ENCODE data around the gene FGD2. TPM values are rescaled to one million over a fixed set of nuclear protein-coding genes. Genes with fewer than 3 reads are reported as not detected.

The FGD2 gene
- total and polyA plus RNA-seq, 2 of the 8 experiments (the other 6 are each of a cell fraction or from before 2014, with no cell fraction given): 0.12 to 0.32 TPM

DNA sequence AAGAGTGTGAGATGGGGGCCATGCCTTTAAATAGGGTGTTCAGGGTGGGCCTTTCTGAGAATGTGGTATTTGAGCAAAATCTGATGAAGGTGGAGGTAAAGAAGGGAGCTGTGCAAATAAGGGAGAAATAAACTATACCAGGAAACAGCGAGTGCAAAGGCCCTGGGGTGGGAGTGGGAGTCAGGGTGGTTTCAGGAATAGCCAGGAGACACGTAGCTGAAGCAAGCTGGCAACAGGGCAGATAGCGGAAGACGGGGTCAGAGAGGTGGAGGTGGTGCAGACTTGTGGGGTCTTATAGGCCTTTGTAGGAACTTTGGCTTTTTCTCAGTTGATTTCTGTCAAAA is 51.6 kb downstream of the FGD2 start:
- no peaks in the 10 kb centered on the region for H3K23me2 ChIP-seq (ENCODE audit: low read depth, low read length)
- no peak overlapping the region for H3K27ac ChIP-seq (ENCODE audit: low read depth, low read length)
- WGBS, 2 experiments (ENCODE audit: extremely low coverage in 1 of 2, insufficient coverage in 1 of 2, insufficient read length in 1 of 2, insufficient replicate concordance in 2 of 2, low coverage in 1 of 2, low lambda C conversion rate in 2 of 2, missing lambda C conversion rate in 1 of 2): 94% methylated on average over 4 of the region's 4 CpGs; no CpG with 5 or more reads in 1 of the 2 experiments
- peak overlapping the region; percentile 61; the same call in 1 of the 2 replicates for H2BK15ac ChIP-seq (ENCODE audit: low read length)
- no peaks in the 10 kb centered on the region for H3K9me3 ChIP-seq (ENCODE audit: insufficient read depth in 2 of 2, low read depth in 1 of 2, low read length in 1 of 2)
- H2AK5ac ChIP-seq (ENCODE audit: low read depth, low read length): peak overlapping the region; percentile 75; the same call in 1 of the 2 replicates
- FAIRE-seq (no peak), DNase-seq (ENCODE audit: low read depth in 1 of 2, low spot score in 2 of 2) (no peak)
- H4K8ac ChIP-seq (ENCODE audit: extremely low read depth, insufficient read depth, low read length): no peak overlapping the region
- H4K5ac ChIP-seq (ENCODE audit: insufficient read length, low read depth, low read length): no peak overlapping the region
- no peak overlapping the region for H4K91ac ChIP-seq (replicated peaks; ENCODE audit: insufficient read length, low read length)
- H2BK20ac ChIP-seq (ENCODE audit: low read length): peak overlapping the region; percentile 83; the same call in 1 of the 2 replicates
- ChIA-PET CTCF (ENCODE audit: partially characterized antibody) (interaction anchor here (0.8 to 29.2 kb wide), 15 partner anchors 12 to 148 kb away, joined by 3 to 635 read pairs (median 4); partner anchors contain the start of gene PIM1), POLR2A (ENCODE audit: partially characterized antibody) (interaction anchor here (1.0 to 11.1 kb wide), 11 partner anchors 14 to 115 kb away, joined by 3 to 82 read pairs (median 4); partner anchors contain the start of gene PIM1)
- no peak overlapping the region for H3K4me2 ChIP-seq (ENCODE audit: insufficient read depth in 1 of 2, low read depth in 2 of 2, low read length in 2 of 2)
- H2AFZ ChIP-seq (ENCODE audit: low read length): no peak overlapping the region
- H3K4me1 ChIP-seq (replicated peaks in 1 of 4; ENCODE audit: control insufficient read depth in 3 of 4, insufficient read depth in 4 of 4, low read length in 3 of 4): peaks cover 4 to 32% (median 23%) of the 10 kb centered on the region in 4 experiments
- H3K9ac ChIP-seq (replicated peaks in 1 of 4; ENCODE audit: extremely low read depth in 1 of 4, low read depth in 3 of 4, low read length in 3 of 4): no peak overlapping the region
- H3K23ac ChIP-seq (ENCODE audit: insufficient read length): no peak overlapping the region
- H3K79me2 ChIP-seq (ENCODE audit: control insufficient read depth in 1 of 2, insufficient read depth in 2 of 2, low read length in 2 of 2): no peaks in the 10 kb centered on the region
- H3K18ac ChIP-seq (ENCODE audit: extremely low read depth, low read length): no peak overlapping the region
- H3K36me3 ChIP-seq (ENCODE audit: control insufficient read depth in 2 of 4, insufficient read depth in 4 of 4, low read length in 3 of 4): no peaks in the 10 kb centered on the region
- H3K4me3 ChIP-seq (ENCODE audit: extremely low read depth in 1 of 4, insufficient read depth in 2 of 4, low read depth in 3 of 4, low read length in 4 of 4): no peak overlapping the region
- TF ChIP-seq ATF2 (IDR thresholded peaks at IDR 0.05; ENCODE audit: low read length): no peak
- TF ChIP-seq KDM1A (IDR thresholded peaks at IDR 0.05; ENCODE audit: borderline replicate concordance, low read length): peak; percentile 61; the same call in 1 of the 2 replicates
- H3K27me3 ChIP-seq (replicated peaks in 1 of 4; ENCODE audit: control insufficient read depth in 3 of 4, extremely low read depth in 1 of 4, insufficient read depth in 3 of 4, low read length in 3 of 4): no peaks in the 10 kb centered on the region
- H3K79me1 ChIP-seq (ENCODE audit: low read depth, low read length): no peaks in the 10 kb centered on the region
- no peaks in the 10 kb centered on the region for H4K20me1 ChIP-seq (replicated peaks in 1 of 2; ENCODE audit: control insufficient read depth in 1 of 2, insufficient read depth in 2 of 2, low read length in 2 of 2)
- H2BK5ac ChIP-seq (ENCODE audit: low read depth, low read length): peak overlapping the region; percentile 63
- H3K4ac ChIP-seq (replicated peaks; ENCODE audit: insufficient read length, low read depth, low read length): no peak overlapping the region
- H2BK120ac ChIP-seq (replicated peaks; ENCODE audit: low read depth, low read length): no peak overlapping the region
- H3K56ac ChIP-seq (replicated peaks; ENCODE audit: insufficient read length, low read depth, low read length): no peak overlapping the region
- H2BK12ac ChIP-seq (ENCODE audit: low read depth, low read length): peak overlapping the region; percentile 43; the same call in 1 of the 2 replicates
- H3K14ac ChIP-seq (ENCODE audit: insufficient read length): no peak overlapping the region

Measured in H1 (cell line).